Measurements from ENCODE around the gene ACVR1.
A peak's percentile ranks its signal among the peaks of the same experiment; 100 is the strongest.

Gene ACVR1

GRCh38 chr2:157771234-157771633 is 104.9 kb downstream of the ACVR1 start:
- ChIA-PET POLR2A (interaction anchor here (0.7 kb wide), 1 partner anchor 215 kb away, joined by 3 read pairs; no protein-coding TSS in a partner anchor), CTCF (interaction anchor here (0.9 to 11.0 kb wide), 5 partner anchors 19 to 435 kb away, joined by 3 to 169 read pairs (median 3); partner anchors contain the start of gene ACVR1C)
- no peak overlapping the region for H3K4me3 ChIP-seq (ENCODE audit: low read depth, low read length)
- DNase-seq (ENCODE audit: low read depth, low spot score): no peak
- no peak for TF ChIP-seq CTCF (IDR thresholded peaks at IDR 0.05; ENCODE audit: insufficient read depth, low read length, missing control alignments)

DNA sequence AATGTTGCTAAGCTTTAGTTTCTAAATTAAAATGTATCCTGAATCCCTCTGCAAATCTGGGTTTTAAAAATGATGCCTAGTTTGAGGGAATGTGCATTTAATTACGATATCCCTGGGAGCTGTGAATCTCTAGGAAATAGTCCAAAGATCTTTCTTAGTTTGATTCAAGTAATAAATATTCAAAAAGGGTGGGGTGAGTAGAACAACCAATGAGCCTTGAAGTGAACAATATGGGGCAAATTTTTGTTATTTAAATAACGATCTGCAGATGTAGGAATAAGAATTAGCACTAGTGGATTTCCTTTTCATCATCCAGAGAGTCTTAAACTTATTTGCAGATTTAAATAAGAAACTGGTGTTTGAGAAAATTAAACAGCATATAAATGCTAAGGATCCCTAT is 106.3 kb downstream of the ACVR1 start:
- TF ChIP-seq CTCF (IDR thresholded peaks at IDR 0.05; ENCODE audit: insufficient read depth, low read length, missing control alignments): no peak
- H3K4me3 ChIP-seq (ENCODE audit: low read depth, low read length): no peak overlapping the region
- ChIA-PET CTCF (interaction anchor here (1.0 to 1.1 kb wide), 2 partner anchors 272 to 444 kb away, joined by 4 read pairs; partner anchors contain the start of gene ERMN), POLR2A (no interaction called here)
- no peak for DNase-seq (ENCODE audit: low read depth, low spot score)

GRCh38 chr2:157764386-157764785 is 111.7 kb downstream of the ACVR1 start:
- ChIA-PET POLR2A (no interaction called here), CTCF (interaction anchor here (0.9 to 1.3 kb wide), 3 partner anchors 9 to 428 kb away, joined by 3 to 4 read pairs (median 4); no protein-coding TSS in a partner anchor)
- H3K4me3 ChIP-seq (ENCODE audit: low read depth, low read length): no peak overlapping the region
- no peak for DNase-seq (ENCODE audit: low read depth, low spot score)
- no peak for TF ChIP-seq CTCF (IDR thresholded peaks at IDR 0.05; ENCODE audit: insufficient read depth, low read length, missing control alignments)

GRCh38 chr2:157761520-157761919 is 114.6 kb downstream of the ACVR1 start:
- ChIA-PET POLR2A (interaction anchor here (0.6 kb wide), 1 partner anchor 14 kb away, joined by 3 read pairs; no protein-coding TSS in a partner anchor), CTCF (interaction anchor here (0.7 to 1.1 kb wide), 2 partner anchors 249 to 459 kb away, joined by 3 read pairs; no protein-coding TSS in a partner anchor)
- H3K4me3 ChIP-seq (ENCODE audit: low read depth, low read length): no peak overlapping the region
- DNase-seq (ENCODE audit: low read depth, low spot score): peak; percentile 68
- TF ChIP-seq CTCF (IDR thresholded peaks at IDR 0.05; ENCODE audit: insufficient read depth, low read length, missing control alignments): no peak

DNA sequence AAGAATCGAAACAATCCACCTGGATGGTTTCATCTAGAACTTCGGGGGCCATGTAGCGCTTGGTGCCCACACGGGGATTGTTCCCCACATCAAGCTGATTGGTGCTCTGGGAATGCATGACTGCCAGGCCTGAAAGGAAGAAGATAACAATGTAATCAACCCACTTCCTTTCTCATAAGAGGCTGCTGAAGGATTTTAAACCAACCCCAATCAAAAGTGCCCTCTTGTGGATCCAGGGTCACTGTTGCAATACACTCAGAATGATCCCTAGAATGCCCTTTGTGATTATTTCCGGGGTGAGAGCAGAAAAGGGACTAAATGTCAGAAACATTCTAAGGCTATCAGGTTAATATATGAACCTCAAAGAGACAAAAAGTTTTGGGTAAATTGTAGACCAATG is 115.2 kb downstream of the ACVR1 start:
- H3K4me3 ChIP-seq (ENCODE audit: low read depth, low read length): no peak overlapping the region
- DNase-seq (ENCODE audit: low read depth, low spot score): no peak
- ChIA-PET POLR2A (no interaction called here), CTCF (no interaction called here)
- no peak for TF ChIP-seq CTCF (IDR thresholded peaks at IDR 0.05; ENCODE audit: insufficient read depth, low read length, missing control alignments)

DNA sequence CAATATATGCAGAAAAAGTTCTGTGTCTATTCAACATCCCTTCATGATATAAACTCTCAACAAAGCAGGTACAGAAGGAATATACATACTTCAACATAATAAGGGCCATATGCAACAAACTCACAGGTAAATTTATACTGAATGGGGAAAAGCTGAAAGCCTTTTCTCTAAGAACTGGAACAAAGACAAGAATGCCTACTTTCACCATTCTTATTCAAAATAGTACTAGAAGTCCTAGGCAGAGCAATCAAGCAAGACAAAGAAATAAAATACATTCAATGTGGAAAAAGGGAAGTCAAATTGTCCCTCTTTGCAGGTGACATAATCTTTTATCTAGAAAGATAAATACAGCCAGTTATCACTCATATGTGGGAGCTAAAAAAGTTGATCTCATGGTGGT is 116.3 kb downstream of the ACVR1 start:
- ChIA-PET CTCF (interaction anchor here (0.8 kb wide), 1 partner anchor 8 kb away, joined by 3 read pairs; no protein-coding TSS in a partner anchor), POLR2A (no interaction called here)
- no peak for DNase-seq (ENCODE audit: low read depth, low spot score)

More for the DNA sequence above, 116.3 kb downstream of the ACVR1 start:
- TF ChIP-seq CTCF (IDR thresholded peaks at IDR 0.05; ENCODE audit: insufficient read depth, low read length, missing control alignments): no peak
- H3K4me3 ChIP-seq (ENCODE audit: low read depth, low read length): no peak overlapping the region
